K562 (cell line): ENCODE results near the gene ORC3. TPM values are rescaled to one million over a fixed set of nuclear protein-coding genes. Genes with fewer than 3 reads are reported as not detected.
A peak's percentile ranks its signal among the peaks of the same experiment; 100 is the strongest.

Source experiments
- ATF4 ChIP-seq: fragments of 450-650 bp; formaldehyde crosslinking; IDR thresholded peaks from 2 replicates; pipeline ENCODE4 v1.4.0; 2022; ENCODE audit warnings: mild to moderate bottlenecking, moderate library complexity
- BDP1 ChIP-seq: IDR thresholded peaks from 3 replicates; pipeline ENCODE4 v1.6.1; 2011; ENCODE audit not compliant: insufficient read length, insufficient read depth
- CBX1 ChIP-seq: sonication (generic); IDR thresholded peaks from 2 replicates; pipeline ENCODE4 v1.6.1; 2016; ENCODE audit warnings: antibody characterized with exemption, low read depth, mild to moderate bottlenecking
- FOXJ3 ChIP-seq: sonication (generic); formaldehyde crosslinking; IDR thresholded peaks from 2 replicates; pipeline ENCODE4 v1.4.0; 2020; ENCODE audit warnings: mild to moderate bottlenecking, missing genetic modification reagents
- HDAC3 ChIP-seq: fragments of 450-650 bp; IDR thresholded peaks from 2 replicates; pipeline ENCODE4 v1.6.1; 2018; ENCODE audit warnings: borderline replicate concordance, mild to moderate bottlenecking, moderate library complexity; ENCODE audit not compliant: partially characterized antibody
- HINFP ChIP-seq: fragments of 450-650 bp; conservative IDR thresholded peaks from 2 replicates; pipeline ENCODE4 v1.6.1; 2016; ENCODE audit warnings: missing genetic modification characterization, low read depth, mild to moderate bottlenecking, control low read depth, missing compliant biosample characterization
- KDM1A ChIP-seq, 2 experiments: fragments of 450-650 bp; IDR thresholded peaks; 2 replicates each; pipeline ENCODE4 v1.6.1; 2016; ENCODE audit warnings: mild to moderate bottlenecking in 2 of 2
- MCM3 ChIP-seq: fragments of 450-650 bp; IDR thresholded peaks from 2 replicates; pipeline ENCODE4 v1.6.1; 2016
- NR4A1 ChIP-seq, 2 experiments: fragments of 250-450 bp in 1 of 2; fragments of 450-650 bp in 1 of 2; sonication (Bioruptor Pico) in 1 of 2; IDR thresholded peaks; 2 replicates each; pipeline versions ENCODE4 v1.4.0 to v1.6.1; 2016 to 2020; ENCODE audit warnings: mild to moderate bottlenecking in 2 of 2, missing compliant biosample characterization in 1 of 2, missing genetic modification characterization in 1 of 2, moderate library complexity in 1 of 2
- PCBP1 ChIP-seq: fragments of 200-400 bp; formaldehyde crosslinking; IDR thresholded peaks from 2 replicates; pipeline ENCODE4 v1.6.1; 2018; ENCODE audit warnings: mild to moderate bottlenecking, low read depth, low read length; ENCODE audit not compliant: poor library complexity, severe bottlenecking
- SIX5 ChIP-seq, 2 experiments: IDR thresholded peaks; 2 replicates each; pipeline ENCODE4 v1.6.1; 2011; ENCODE audit warnings: low read length in 2 of 2, borderline replicate concordance in 1 of 2, low read depth in 1 of 2, mild to moderate bottlenecking in 1 of 2, moderate library complexity in 1 of 2; ENCODE audit not compliant: insufficient read depth in 1 of 2
- ZEB2 ChIP-seq: fragments of 450-650 bp; IDR thresholded peaks from 2 replicates; pipeline ENCODE4 v1.6.1; 2016
- ZNF280A ChIP-seq: fragments of 450-650 bp; IDR thresholded peaks from 2 replicates; pipeline ENCODE4 v1.6.1; 2018; ENCODE audit warnings: mild to moderate bottlenecking, low read depth; ENCODE audit not compliant: partially characterized antibody
- ZNF398 ChIP-seq: fragments of 250-450 bp; sonication (Bioruptor Pico); IDR thresholded peaks from 2 replicates; pipeline ENCODE4 v1.8.0; 2021; ENCODE audit warnings: moderate library complexity, mild to moderate bottlenecking, inconsistent platforms
- ZNF589 ChIP-seq: fragments of 200-800 bp; sonication (Bioruptor generic); IDR thresholded peaks from 2 replicates; pipeline ENCODE4 v1.6.1; 2016; ENCODE audit warnings: low read depth, missing genetic modification characterization, missing compliant biosample characterization
- ZNF740 ChIP-seq, 3 experiments: fragments of 200-800 bp in 1 of 3; sonication (Bioruptor generic) in 1 of 3; sonication (generic) in 1 of 3; formaldehyde crosslinking in 1 of 3; IDR thresholded peaks; 2 replicates each; pipeline versions ENCODE4 v1.6.1 to v1.8.0; 2016 to 2022; ENCODE audit warnings: mild to moderate bottlenecking in 2 of 3, missing compliant biosample characterization in 2 of 3, missing genetic modification characterization in 2 of 3, missing genetic modification reagents in 1 of 3
- polyA plus RNA-seq, 8 experiments: library from polyadenylated mRNA; depleted of rRNA in 4 of 8; stranded (reverse) in 5 of 8; unstranded in 3 of 8; fragments of >200 nt; fragmentation: Nextera tagmentation in 2 of 8; fragmentation: Illumina TruSeq in 1 of 8; extraction: Ambion mirVana in 2 of 8; extraction: Trizol in 1 of 8; gene quantifications; 2 replicates each; pipeline versions ENCODE4 v1.2.1 to v1.2.3, GENCODE V29; 2011 to 2014; ENCODE audit warnings: inconsistent platforms in 1 of 8, missing spikeins in 1 of 8
- total RNA-seq, 7 experiments: library from RNA; depleted of rRNA in 6 of 7; stranded (reverse); fragments of >200 nt in 6 of 7; fragmentation: Illumina TruSeq in 2 of 7; extraction: Trizol in 2 of 7; gene quantifications; 2 replicates each; pipeline versions ENCODE4 v1.2.1 to v1.2.3, GENCODE V29; 2011 to 2021; ENCODE audit warnings: low replicate concordance in 1 of 7

Gene ORC3
- total and polyA plus RNA-seq, 9 of the 15 experiments (the other 6 are each of a cell fraction or from before 2014, with no cell fraction given), result 28.8 to 159 (median 74.8) TPM

- TF ChIP-seq CBX1 (0 out of 2 replicates have a peak, but pooled peaks have one; percentile 9), ZNF398 (CRISPR knock-in tag) (no peak), ATF4 (CRISPR knock-in tag) (no peak), SIX5 (IDR thresholded peaks at IDR 0.05; ENCODE audit: borderline replicate concordance in 1 of 2, insufficient read depth in 1 of 2, low read depth in 1 of 2, low read length in 2 of 2) (no peak), HDAC3 (peak; percentile 38), ZEB2 (no peak), MCM3 (no peak), FOXJ3 (CRISPR knock-in tag) (0 out of 2 replicates have a peak, but pooled peaks have one; percentile 47), NR4A1 (CRISPR knock-in tag; IDR thresholded peaks at IDR 0.05) (no peak), NR4A1 (tag; IDR thresholded peaks at IDR 0.05) (no peak), HINFP (tag) (no peak), ZNF740 (CRISPR knock-in tag; IDR thresholded peaks at IDR 0.05) (no peak), ZNF740 (tag; IDR thresholded peaks at IDR 0.05) (0 out of 4 replicates have a peak, but pooled peaks of 1 of the 2 experiments have one; percentile 69), BDP1 (no peak), ZNF280A (no peak), KDM1A (IDR thresholded peaks at IDR 0.05) (peak in 1 of 2 experiments; percentile 81; a peak in 2 of 4 replicates), ZNF589 (0 out of 2 replicates have a peak, but pooled peaks have one; percentile 23), PCBP1 (no peak)
These were observed 110.7 kb downstream of the ORC3 start (continued) for GRCh38 chr6:87700397-87701343.
